H1 (cell line): ENCODE results near the gene PPIF. TPM values are rescaled to one million over a fixed set of nuclear protein-coding genes. Genes with fewer than 3 reads are reported as not detected.

Experiments
- BCL11A ChIP-seq, 2 experiments: IDR thresholded peaks; one replicate each; pipeline ENCODE4 v1.6.1; 2011; ENCODE audit warnings: low read depth in 2 of 2, low read length in 2 of 2, mild to moderate bottlenecking in 2 of 2
- EP300 ChIP-seq, 2 experiments: IDR thresholded peaks; 1 replicate in 1 of 2; 2 replicates in 1 of 2; pipeline ENCODE4 v1.6.1; 2011 to 2012; ENCODE audit warnings: low read depth in 2 of 2, low read length in 2 of 2, mild to moderate bottlenecking in 2 of 2, borderline replicate concordance in 1 of 2, inconsistent platforms in 1 of 2, moderate library complexity in 1 of 2
- POU5F1 ChIP-seq: IDR thresholded peaks from 2 replicates; pipeline ENCODE4 v1.6.1; 2011; ENCODE audit warnings: low read depth, mild to moderate bottlenecking, low read length, moderate library complexity
- SAP30 ChIP-seq: fragments of 300-600 bp; sonication (generic); IDR thresholded peaks from 2 replicates; pipeline ENCODE4 v1.7.1; 2012; ENCODE audit warnings: low read length, moderate library complexity, mild to moderate bottlenecking, inconsistent platforms; ENCODE audit not compliant: insufficient read depth, insufficient replicate concordance
- SP1 ChIP-seq: IDR thresholded peaks from 2 replicates; pipeline ENCODE4 v1.6.1; 2011; ENCODE audit warnings: low read depth, low read length
- polyA plus RNA-seq, 7 experiments: library from polyadenylated mRNA; depleted of rRNA in 3 of 7; stranded (reverse) in 5 of 7; unstranded in 2 of 7; fragments of >200 nt in 5 of 7; fragments of 200-250 nt in 2 of 7; gene quantifications; 1 replicate in 5 of 7; 2 replicates in 1 of 7; 4 replicates in 1 of 7; pipeline versions ENCODE4 v1.2.1 to v1.2.3, GENCODE V29; 2011 to 2013; ENCODE audit warnings: missing spikeins in 2 of 7, mixed read lengths in 2 of 7
- total RNA-seq: library from RNA; stranded (reverse); fragmentation: NEBNext Ultra II Directional; extraction: Animal tissue kit (Norgen Biotek cat#: 25700); gene quantifications from 2 replicates; pipeline ENCODE4 v1.2.1, GENCODE V29; 2021

The PPIF gene
- total and polyA plus RNA-seq, 2 of the 8 experiments (the other 6 are each of a cell fraction or from before 2014, with no cell fraction given), result 70.2 to 77.6 TPM

DNA sequence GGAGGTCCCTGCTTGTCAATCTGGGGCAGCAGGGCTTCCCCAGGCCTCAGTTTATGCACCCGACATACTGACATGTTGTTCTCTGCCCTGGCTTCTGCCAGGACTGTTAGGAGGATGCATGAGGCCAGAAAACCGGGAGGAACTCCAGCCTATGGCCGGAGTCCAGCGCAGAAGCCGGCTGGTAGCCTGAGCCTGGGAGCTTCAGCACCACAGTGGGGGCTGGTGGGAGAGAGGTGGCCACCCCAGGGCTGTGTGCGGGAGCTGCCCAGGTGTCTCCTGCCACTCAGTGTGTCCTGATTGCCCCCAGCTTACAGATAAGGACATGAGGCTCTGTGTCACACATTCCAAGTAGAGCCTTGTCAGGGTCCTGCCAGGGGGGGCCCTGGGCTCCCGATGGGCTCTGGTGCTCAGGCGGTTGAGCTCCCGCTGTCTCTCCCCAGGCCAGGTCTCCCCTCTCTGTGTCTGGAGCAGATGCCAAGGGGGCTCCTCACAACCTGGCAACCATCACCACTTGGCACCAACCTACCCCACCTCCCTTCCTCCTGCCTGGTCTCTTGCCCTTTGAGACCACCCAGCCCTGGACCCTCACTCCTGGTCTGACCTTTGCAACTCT is 32.3 kb downstream of the PPIF start (continued):
- TF ChIP-seq EP300 (IDR thresholded peaks at IDR 0.05; ENCODE audit: borderline replicate concordance in 1 of 2, low read depth in 2 of 2, low read length in 2 of 2) (no peak), SP1 (no peak), SAP30 (no peak), POU5F1 (no peak), BCL11A (IDR thresholded peaks at IDR 0.05; ENCODE audit: low read depth in 2 of 2, low read length in 2 of 2) (no peak)
- TF ChIP-seq, all 59 proteins: peak for 0
